DMS153 treated with DMSO at 0.1 percent for 48 hours (cell line): ENCODE results near the gene TRAF3IP1.
"Not testable (repeated sequence)": the region's sequence is repeated elsewhere in the genome, so short reads cannot be mapped to it uniquely, and the experiment has no call there.

Experiments used
- DNase-seq: peaks from one replicate; lab custom pipeline; 2025; ENCODE audit not compliant: unreplicated experiment; lab: John Stamatoyannopoulos, UW

TRAF3IP1 gene

GRCh38 chr2:238441262-238442114, 121.2 kb downstream of the TRAF3IP1 start:
- DNase-seq = no peak

GRCh38 chr2:238442257-238442656, 121.9 kb downstream of the TRAF3IP1 start:
- not testable (repeated sequence) for DNase-seq

DNA sequence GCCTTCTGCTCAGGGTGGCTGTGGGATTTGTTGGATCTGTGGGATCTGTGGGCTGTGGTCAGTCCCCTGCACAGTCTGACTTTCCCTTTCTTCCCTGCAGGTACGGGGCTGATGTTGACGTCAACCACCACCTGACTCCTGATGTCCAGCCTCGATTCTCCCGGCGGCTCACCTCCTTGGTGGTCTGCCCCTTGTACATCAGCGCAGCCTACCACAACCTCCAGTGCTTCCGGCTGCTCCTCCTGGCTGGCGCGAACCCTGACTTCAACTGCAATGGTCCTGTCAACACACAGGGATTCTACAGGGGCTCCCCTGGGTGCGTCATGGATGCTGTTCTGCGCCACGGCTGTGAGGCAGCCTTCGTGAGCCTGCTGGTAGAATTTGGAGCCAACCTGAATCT, 123.9 kb downstream of the TRAF3IP1 start:
- no peak for DNase-seq

GRCh38 chr2:238445409-238446190, 125.3 kb downstream of the TRAF3IP1 start:
- no peak for DNase-seq

DNA sequence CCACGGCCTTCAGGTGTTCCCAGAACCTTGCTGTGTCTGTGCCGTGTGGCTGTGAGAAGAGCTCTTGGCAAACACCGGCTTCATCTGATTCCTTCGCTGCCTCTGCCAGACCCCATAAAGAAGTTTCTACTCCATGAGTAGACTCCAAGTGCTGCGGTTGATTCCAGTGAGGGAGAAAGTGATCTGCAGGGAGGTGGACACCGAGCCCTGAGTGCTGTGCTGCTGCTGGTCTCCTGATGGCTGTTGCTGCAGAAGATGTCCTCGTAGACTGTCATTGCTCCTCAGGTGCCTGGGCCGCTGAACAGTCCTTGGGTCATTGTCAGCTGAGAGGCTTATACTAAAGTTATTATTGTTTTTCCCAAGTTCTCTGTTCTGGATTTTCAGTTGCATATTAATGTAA, 126.1 kb downstream of the TRAF3IP1 start:
- DNase-seq = no peak

DNA sequence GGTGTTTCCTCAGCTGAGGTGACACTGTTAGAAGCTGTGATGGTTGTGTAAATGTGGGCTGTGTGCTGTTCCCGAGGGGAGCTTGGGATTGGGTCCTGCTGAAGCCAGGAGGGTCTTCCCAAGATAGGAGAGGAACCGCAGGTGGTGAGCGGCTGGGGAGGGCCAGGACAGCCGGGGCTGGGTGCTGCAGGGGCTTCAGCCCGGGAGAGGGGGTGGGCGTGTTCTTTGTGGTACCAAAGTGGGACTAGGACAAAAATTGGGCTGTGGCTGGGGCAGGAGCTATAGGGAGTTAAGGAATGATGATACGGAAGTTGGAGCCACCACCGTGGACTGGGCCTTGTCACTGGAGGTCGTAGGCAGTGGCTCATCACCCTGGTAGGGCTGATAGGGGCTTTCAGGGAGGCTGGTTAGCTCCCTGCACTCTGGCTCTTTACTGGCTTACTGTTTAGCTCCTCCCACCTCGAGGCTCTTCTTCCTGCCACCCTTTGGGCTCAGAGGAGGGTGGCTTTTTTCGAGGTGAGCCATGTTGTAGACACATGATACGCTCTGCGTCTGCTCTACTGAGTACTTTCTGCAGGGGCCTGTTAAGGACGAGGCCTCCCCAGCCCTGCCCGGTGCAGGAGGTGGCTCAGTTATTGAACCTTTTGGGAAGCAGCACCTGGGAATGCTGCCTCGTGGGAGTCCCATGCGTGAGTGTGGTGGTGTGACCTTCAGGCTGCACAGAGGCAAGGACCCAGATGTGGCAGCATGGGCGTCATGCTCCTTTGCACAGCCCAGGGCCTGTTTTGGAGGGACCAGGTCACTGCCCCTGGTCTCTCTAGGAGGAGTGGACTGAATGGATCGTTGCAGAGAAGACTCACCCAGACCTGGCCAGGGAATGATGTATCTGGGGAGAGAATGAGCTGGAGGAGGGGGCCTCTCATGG, 128.0 kb downstream of the TRAF3IP1 start:
- DNase-seq = no peak

- DNase-seq = no peak
Observed at GRCh38 chr2:238449241-238449640, 128.9 kb downstream of the TRAF3IP1 start.

- no peak for DNase-seq
Observed at GRCh38 chr2:238449909-238450417, 129.6 kb downstream of the TRAF3IP1 start.

- no peak for DNase-seq
Observed at GRCh38 chr2:238450440-238450861, 130.1 kb downstream of the TRAF3IP1 start.
